HepG2 (cell line): ENCODE measurements around the gene CCDC28A. TPM values are rescaled to one million over a fixed set of nuclear protein-coding genes. Genes with fewer than 3 reads are reported as not detected.

Experiments used
- KAT7 ChIP-seq: IDR thresholded peaks from 2 replicates; pipeline ENCODE4 v1.6.1; 2018; ENCODE audit warnings: borderline replicate concordance, missing compliant biosample characterization
- MED13 ChIP-seq: sonication (generic); formaldehyde crosslinking; IDR thresholded peaks from 2 replicates; pipeline ENCODE4 v1.5.0; 2020; ENCODE audit warnings: missing genetic modification reagents
- MEF2D ChIP-seq: sonication (generic); formaldehyde crosslinking; IDR thresholded peaks from 2 replicates; pipeline ENCODE4 v1.5.1; 2020; ENCODE audit warnings: mild to moderate bottlenecking, missing genetic modification reagents
- MTA1 ChIP-seq: sonication (generic); formaldehyde crosslinking; IDR thresholded peaks from 2 replicates; pipeline ENCODE4 v1.4.0; 2020; ENCODE audit warnings: missing genetic modification reagents, mild to moderate bottlenecking, borderline replicate concordance
- PAWR ChIP-seq: sonication (generic); formaldehyde crosslinking; IDR thresholded peaks from 2 replicates; pipeline ENCODE4 v1.4.0; 2020; ENCODE audit warnings: missing genetic modification reagents, mild to moderate bottlenecking, borderline replicate concordance
- YEATS4 ChIP-seq: sonication (generic); formaldehyde crosslinking; IDR thresholded peaks from 2 replicates; pipeline ENCODE4 v1.4.0; 2020; ENCODE audit warnings: missing genetic modification reagents, borderline replicate concordance
- ZFAT ChIP-seq: sonication (generic); formaldehyde crosslinking; conservative IDR thresholded peaks from 2 replicates; pipeline ENCODE4 v1.8.1; 2023; ENCODE audit warnings: missing genetic modification reagents, inconsistent platforms
- ZHX2 ChIP-seq, 2 experiments: sonication (generic) in 1 of 2; formaldehyde crosslinking in 1 of 2; IDR thresholded peaks; 2 replicates each; pipeline versions ENCODE4 v1.6.1 to v1.9.0; 2014 to 2022; ENCODE audit warnings: antibody characterized with exemption in 1 of 2, borderline replicate concordance in 1 of 2, inconsistent platforms in 1 of 2, low read depth in 1 of 2, missing genetic modification reagents in 1 of 2
- ZNF10 ChIP-seq: sonication (generic); formaldehyde crosslinking; IDR thresholded peaks from 2 replicates; pipeline ENCODE4 v1.4.0; 2020; ENCODE audit warnings: mild to moderate bottlenecking, low read depth, missing genetic modification reagents, borderline replicate concordance
- ZNF207 ChIP-seq: fragments of 450-650 bp; IDR thresholded peaks from 2 replicates; pipeline ENCODE4 v1.6.1; 2016; ENCODE audit warnings: antibody characterized with exemption, borderline replicate concordance
- ZNF280B ChIP-seq: sonication (generic); formaldehyde crosslinking; IDR thresholded peaks from 2 replicates; pipeline ENCODE4 v1.5.0; 2020; ENCODE audit warnings: missing genetic modification reagents, mild to moderate bottlenecking, borderline replicate concordance
- ZNF337 ChIP-seq: sonication (generic); formaldehyde crosslinking; IDR thresholded peaks from 2 replicates; pipeline ENCODE4 v1.5.1; 2020; ENCODE audit warnings: missing genetic modification reagents, low read depth, mild to moderate bottlenecking, borderline replicate concordance
- ZNF704 ChIP-seq: sonication (generic); formaldehyde crosslinking; IDR thresholded peaks from 2 replicates; pipeline ENCODE4 v1.8.1; 2023; ENCODE audit warnings: mild to moderate bottlenecking, inconsistent platforms, moderate library complexity, missing genetic modification reagents, borderline replicate concordance
- ZNF878 ChIP-seq: sonication (generic); formaldehyde crosslinking; IDR thresholded peaks from 2 replicates; pipeline ENCODE4 v1.8.1; 2023; ENCODE audit warnings: mild to moderate bottlenecking, missing genetic modification reagents, moderate library complexity
- polyA plus RNA-seq, 8 experiments: library from polyadenylated mRNA; depleted of rRNA in 3 of 8; stranded (reverse) in 7 of 8; unstranded in 1 of 8; fragments of >200 nt; fragmentation: Illumina TruSeq in 4 of 8; extraction: Trizol in 4 of 8; gene quantifications; 2 replicates each; pipeline versions ENCODE4 v1.2.1 to v1.2.3, GENCODE V29; 2011 to 2016; ENCODE audit warnings: low read depth in 4 of 8, missing spikeins in 1 of 8, mixed read lengths in 1 of 8; ENCODE audit not compliant: insufficient read depth in 1 of 8
- total RNA-seq, 5 experiments: library from RNA; depleted of rRNA; stranded (reverse); fragments of >200 nt; fragmentation: Illumina TruSeq; extraction: Trizol; gene quantifications; 2 replicates each; pipeline ENCODE4 v1.2.3, GENCODE V29; 2016; ENCODE audit warnings: low read depth in 1 of 5
- TF ChIP-seq, protein P1 (sequence below): sonication (generic); formaldehyde crosslinking; IDR thresholded peaks from 2 replicates; pipeline ENCODE4 v1.4.0; 2020; ENCODE audit warnings: mild to moderate bottlenecking, missing genetic modification reagents

The CCDC28A gene
- total and polyA plus RNA-seq, 2 of the 13 experiments (the other 11 are each of a cell fraction or from before 2014, with no cell fraction given): 15.8 TPM

DNA sequence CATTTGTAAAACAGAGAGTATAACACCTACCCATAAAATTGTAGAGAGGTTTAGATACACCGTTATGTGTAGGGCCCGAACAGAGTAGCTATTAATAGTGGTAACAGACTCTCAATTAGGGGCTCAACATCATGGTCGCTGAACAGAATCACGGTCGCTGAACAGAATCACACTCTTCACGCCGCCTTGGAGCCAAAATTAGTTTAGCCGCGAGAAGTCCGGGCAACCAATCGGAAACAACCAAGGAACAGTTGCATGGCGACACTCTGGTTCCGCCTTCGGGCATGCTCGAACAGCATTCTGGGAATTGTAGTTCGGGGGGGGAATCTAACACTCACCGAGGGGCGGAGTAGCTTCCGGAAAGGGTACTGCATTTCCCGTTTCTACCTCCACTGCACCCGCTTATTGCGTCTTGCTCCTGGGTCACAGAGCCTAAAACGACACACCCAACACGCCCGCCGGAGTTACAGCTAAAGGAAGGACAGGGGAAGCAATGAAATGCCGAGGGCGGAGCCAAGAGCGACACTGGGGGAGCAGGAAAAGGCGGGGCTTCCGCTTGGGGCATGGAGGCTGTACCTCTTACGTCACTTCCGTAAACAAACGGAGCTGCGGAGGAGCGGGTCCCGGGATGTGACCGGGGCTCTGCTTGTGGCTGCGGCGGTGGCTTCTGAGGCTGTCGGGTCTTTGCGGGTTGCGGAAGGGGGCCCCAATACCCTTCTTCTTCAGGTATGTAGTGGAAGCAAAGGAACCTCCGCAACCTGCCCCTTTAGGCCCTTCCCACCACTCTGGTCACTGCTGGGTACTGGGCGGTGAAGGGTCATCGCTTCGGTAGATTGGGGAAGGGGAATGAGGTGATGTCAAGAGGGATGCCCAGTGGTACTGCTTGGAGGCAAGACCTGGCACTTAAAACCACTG lies at the start of gene CCDC28A (continued):
- TF ChIP-seq, protein P1, sequence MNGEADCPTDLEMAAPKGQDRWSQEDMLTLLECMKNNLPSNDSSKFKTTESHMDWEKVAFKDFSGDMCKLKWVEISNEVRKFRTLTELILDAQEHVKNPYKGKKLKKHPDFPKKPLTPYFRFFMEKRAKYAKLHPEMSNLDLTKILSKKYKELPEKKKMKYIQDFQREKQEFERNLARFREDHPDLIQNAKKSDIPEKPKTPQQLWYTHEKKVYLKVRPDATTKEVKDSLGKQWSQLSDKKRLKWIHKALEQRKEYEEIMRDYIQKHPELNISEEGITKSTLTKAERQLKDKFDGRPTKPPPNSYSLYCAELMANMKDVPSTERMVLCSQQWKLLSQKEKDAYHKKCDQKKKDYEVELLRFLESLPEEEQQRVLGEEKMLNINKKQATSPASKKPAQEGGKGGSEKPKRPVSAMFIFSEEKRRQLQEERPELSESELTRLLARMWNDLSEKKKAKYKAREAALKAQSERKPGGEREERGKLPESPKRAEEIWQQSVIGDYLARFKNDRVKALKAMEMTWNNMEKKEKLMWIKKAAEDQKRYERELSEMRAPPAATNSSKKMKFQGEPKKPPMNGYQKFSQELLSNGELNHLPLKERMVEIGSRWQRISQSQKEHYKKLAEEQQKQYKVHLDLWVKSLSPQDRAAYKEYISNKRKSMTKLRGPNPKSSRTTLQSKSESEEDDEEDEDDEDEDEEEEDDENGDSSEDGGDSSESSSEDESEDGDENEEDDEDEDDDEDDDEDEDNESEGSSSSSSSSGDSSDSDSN (CRISPR knock-in tag): peak; percentile 40; the same call in 1 of the 2 replicates
- TF ChIP-seq MEF2D (CRISPR knock-in tag) (peak; percentile 63; the same call in 1 of the 2 replicates), MED13 (CRISPR knock-in tag) (no peak), ZNF878 (CRISPR knock-in tag) (0 out of 2 replicates have a peak, but pooled peaks have one; percentile 37), ZHX2 (IDR thresholded peaks at IDR 0.05; ENCODE audit: low read depth) (peak; percentile 59; the same call in 1 of the 2 replicates), ZHX2 (CRISPR knock-in tag; IDR thresholded peaks at IDR 0.05; ENCODE audit: borderline replicate concordance) (no peak), ZNF704 (0 out of 2 replicates have a peak, but pooled peaks have one; percentile 76), ZFAT (no peak), PAWR (CRISPR knock-in tag) (0 out of 2 replicates have a peak, but pooled peaks have one; percentile 20), ZNF337 (CRISPR knock-in tag) (peak; percentile 88; the same call in 1 of the 2 replicates), MTA1 (CRISPR knock-in tag) (peak; percentile 53; the same call in 1 of the 2 replicates), KAT7 (CRISPR knock-in tag) (peak; percentile 36; the same call in 1 of the 2 replicates), ZNF10 (no peak), YEATS4 (CRISPR knock-in tag) (peak; percentile 76; the same call in 1 of the 2 replicates), ZNF207 (no peak), ZNF280B (no peak)
